HepG2 (cell line): ENCODE results near the gene ZCCHC7. TPM values are rescaled to one million over a fixed set of nuclear protein-coding genes. Genes with fewer than 3 reads are reported as not detected.
A peak's percentile ranks its signal among the peaks of the same experiment; 100 is the strongest.

Source experiments
- AGO1 ChIP-seq: fragments of 200-400 bp; formaldehyde crosslinking; IDR thresholded peaks from 2 replicates; pipeline ENCODE4 v1.6.1; 2017; ENCODE audit warnings: mild to moderate bottlenecking, low read depth, low read length, moderate library complexity; ENCODE audit not compliant: poor library complexity, severe bottlenecking
- ARID3A ChIP-seq: IDR thresholded peaks from 2 replicates; pipeline ENCODE4 v1.6.1; 2012; ENCODE audit warnings: low read depth, low read length, improper control_type of control experiment
- ATM ChIP-seq: fragments of 450-650 bp; IDR thresholded peaks from 2 replicates; pipeline ENCODE4 v1.7.1; 2017; ENCODE audit warnings: mild to moderate bottlenecking, borderline replicate concordance
- CHCHD3 ChIP-seq: sonication (generic); formaldehyde crosslinking; IDR thresholded peaks from 2 replicates; pipeline ENCODE4 v1.8.0; 2022; ENCODE audit warnings: mild to moderate bottlenecking, missing genetic modification reagents, moderate library complexity
- DPF2 ChIP-seq: sonication (generic); formaldehyde crosslinking; IDR thresholded peaks from 2 replicates; pipeline ENCODE4 v1.4.0; 2020; ENCODE audit warnings: mild to moderate bottlenecking, low read depth, missing genetic modification reagents, borderline replicate concordance
- ELK4 ChIP-seq: sonication (generic); formaldehyde crosslinking; IDR thresholded peaks from 2 replicates; pipeline ENCODE4 v1.9.0; 2021; ENCODE audit warnings: missing genetic modification reagents, borderline replicate concordance
- FOXP1 ChIP-seq, 2 experiments: fragments of 450-650 bp in 1 of 2; IDR thresholded peaks; 2 replicates each; pipeline ENCODE4 v1.6.1; 2017 to 2018; ENCODE audit warnings: antibody characterized with exemption in 1 of 2
- IRX3 ChIP-seq: sonication (generic); formaldehyde crosslinking; IDR thresholded peaks from 2 replicates; pipeline ENCODE4 v1.8.1; 2023; ENCODE audit warnings: mild to moderate bottlenecking, low read depth, missing genetic modification reagents, borderline replicate concordance
- KMT2B ChIP-seq: IDR thresholded peaks from 2 replicates; pipeline ENCODE4 v1.6.1; 2016; ENCODE audit warnings: missing genetic modification reagents, missing compliant biosample characterization
- NFIB ChIP-seq: sonication (generic); formaldehyde crosslinking; IDR thresholded peaks from 2 replicates; pipeline ENCODE4 v1.9.0; 2021; ENCODE audit warnings: missing genetic modification reagents, mild to moderate bottlenecking, borderline replicate concordance
- NFKB2 ChIP-seq: sonication (generic); formaldehyde crosslinking; IDR thresholded peaks from 2 replicates; pipeline ENCODE4 v1.4.0; 2020; ENCODE audit warnings: missing genetic modification reagents, borderline replicate concordance
- NFRKB ChIP-seq: fragments of 450-650 bp; IDR thresholded peaks from 2 replicates; pipeline ENCODE4 v1.6.1; 2017
- RNF219 ChIP-seq: sonication (generic); formaldehyde crosslinking; IDR thresholded peaks from 2 replicates; pipeline ENCODE4 v1.5.0; 2020; ENCODE audit warnings: mild to moderate bottlenecking, missing genetic modification reagents
- TARDBP ChIP-seq: sonication (generic); formaldehyde crosslinking; IDR thresholded peaks from 2 replicates; pipeline ENCODE4 v1.8.0; 2022; ENCODE audit warnings: mild to moderate bottlenecking, missing genetic modification reagents
- TEAD2 ChIP-seq: sonication (generic); formaldehyde crosslinking; IDR thresholded peaks from 2 replicates; pipeline ENCODE4 v1.9.0; 2021; ENCODE audit warnings: missing genetic modification reagents
- ZNF20 ChIP-seq: sonication (generic); formaldehyde crosslinking; IDR thresholded peaks from 2 replicates; pipeline ENCODE4 v1.4.0; 2020; ENCODE audit warnings: mild to moderate bottlenecking, moderate library complexity, missing genetic modification reagents
- ZNF224 ChIP-seq: sonication (generic); formaldehyde crosslinking; IDR thresholded peaks from 2 replicates; pipeline ENCODE4 v1.5.0; 2020; ENCODE audit warnings: mild to moderate bottlenecking, missing genetic modification reagents
- ZNF225 ChIP-seq: sonication (generic); formaldehyde crosslinking; IDR thresholded peaks from 2 replicates; pipeline ENCODE4 v1.4.0; 2020; ENCODE audit warnings: mild to moderate bottlenecking, missing genetic modification reagents
- ZNF574 ChIP-seq: sonication (generic); formaldehyde crosslinking; IDR thresholded peaks from 2 replicates; pipeline ENCODE4 v1.4.0; 2020; ENCODE audit warnings: missing genetic modification reagents
- ZNF772 ChIP-seq: sonication (generic); formaldehyde crosslinking; IDR thresholded peaks from 2 replicates; pipeline ENCODE4 v1.5.0; 2020; ENCODE audit warnings: mild to moderate bottlenecking, missing genetic modification reagents
- ZNF776 ChIP-seq: sonication (generic); formaldehyde crosslinking; IDR thresholded peaks from 2 replicates; pipeline ENCODE4 v1.4.0; 2020; ENCODE audit warnings: mild to moderate bottlenecking, missing genetic modification reagents
- ZNF850 ChIP-seq: sonication (generic); formaldehyde crosslinking; conservative IDR thresholded peaks from 2 replicates; pipeline ENCODE4 v1.9.0; 2021; ENCODE audit warnings: mild to moderate bottlenecking, missing genetic modification reagents
- polyA plus RNA-seq, 8 experiments: library from polyadenylated mRNA; depleted of rRNA in 3 of 8; stranded (reverse) in 7 of 8; unstranded in 1 of 8; fragments of >200 nt; fragmentation: Illumina TruSeq in 4 of 8; extraction: Trizol in 4 of 8; gene quantifications; 2 replicates each; pipeline versions ENCODE4 v1.2.1 to v1.2.3, GENCODE V29; 2011 to 2016; ENCODE audit warnings: low read depth in 4 of 8, missing spikeins in 1 of 8, mixed read lengths in 1 of 8; ENCODE audit not compliant: insufficient read depth in 1 of 8
- total RNA-seq, 5 experiments: library from RNA; depleted of rRNA; stranded (reverse); fragments of >200 nt; fragmentation: Illumina TruSeq; extraction: Trizol; gene quantifications; 2 replicates each; pipeline ENCODE4 v1.2.3, GENCODE V29; 2016; ENCODE audit warnings: low read depth in 1 of 5

Gene ZCCHC7
- total and polyA plus RNA-seq, 2 of the 13 experiments (the other 11 are each of a cell fraction or from before 2014, with no cell fraction given), result 13.6 to 19.3 TPM

- TF ChIP-seq NFRKB (no peak), FOXP1 (IDR thresholded peaks at IDR 0.05) (no peak), FOXP1 (CRISPR knock-in tag; IDR thresholded peaks at IDR 0.05) (no peak), ZNF850 (CRISPR knock-in tag) (no peak), ZNF772 (CRISPR knock-in tag) (peak; percentile 97), DPF2 (CRISPR knock-in tag) (no peak), NFKB2 (CRISPR knock-in tag) (peak; percentile 100), ZNF20 (CRISPR knock-in tag) (peak; percentile 97), TARDBP (CRISPR knock-in tag) (peak; percentile 90; the same call in 1 of the 2 replicates), TEAD2 (CRISPR knock-in tag) (peak; percentile 97), RNF219 (peak; percentile 98), ARID3A (no peak), ZNF225 (CRISPR knock-in tag) (peak; percentile 99), ZNF224 (CRISPR knock-in tag) (peak; percentile 99), ATM (no peak), AGO1 (peak; percentile 43), NFIB (CRISPR knock-in tag) (peak; percentile 97), ZNF574 (CRISPR knock-in tag) (peak; percentile 91), IRX3 (CRISPR knock-in tag) (peak; percentile 100), ELK4 (peak; percentile 83; the same call in 1 of the 2 replicates), KMT2B (CRISPR knock-in tag) (peak; percentile 87), CHCHD3 (CRISPR knock-in tag) (peak; percentile 99), ZNF776 (CRISPR knock-in tag) (peak; percentile 98)
These were observed 40.8 kb upstream of the ZCCHC7 start (continued) for GRCh38 chr9:37079370-37080164.
